Prostate gland (tissue), 2 donors: ENCODE results near the gene GPR108. TPM values are rescaled to one million over a fixed set of nuclear protein-coding genes. Genes with fewer than 3 reads are reported as not detected.

Experiments used
- DNase-seq: peaks from one replicate; pipeline ENCODE4 v3.0.0-alpha.2; 2019; ENCODE audit warnings: low spot score
- H3K27ac ChIP-seq, 2 donors: fragments of 200-600 bp; sonication (generic); 2 replicates each; pipeline ENCODE4 v1.5.1; 2017 to 2019
- H3K27me3 ChIP-seq: fragments of 200-600 bp; sonication (generic); replicated peaks from 2 replicates; pipeline ENCODE4 v1.5.1; 2019; ENCODE audit not compliant: insufficient read depth
- H3K36me3 ChIP-seq, 2 donors: fragments of 200-600 bp; sonication (generic); 1 replicate in 1 of 2; 2 replicates in 1 of 2; pipeline versions ENCODE4 v1.5.1 to v1.8.1; 2017 to 2019
- H3K4me1 ChIP-seq: fragments of 200-600 bp; sonication (generic); replicated peaks from 2 replicates; pipeline ENCODE4 v1.5.1; 2019
- H3K4me3 ChIP-seq, 2 donors: fragments of 200-600 bp; sonication (generic); 2 replicates each; pipeline ENCODE4 v1.5.1; 2017 to 2019
- H3K9me3 ChIP-seq: fragments of 200-600 bp; sonication (generic); 2 replicates; pipeline ENCODE4 v1.5.1; 2017
- POLR2A ChIP-seq: fragments of 450-650 bp; IDR thresholded peaks from one replicate; pipeline ENCODE4 v1.6.1; 2016; ENCODE audit warnings: antibody characterized with exemption, mild to moderate bottlenecking
- POLR2AphosphoS5 ChIP-seq: sonication (generic); formaldehyde crosslinking; IDR thresholded peaks from one replicate; pipeline ENCODE4 v1.6.1; 2017; ENCODE audit warnings: antibody characterized with exemption
- WGBS: methylation state at CpG from one replicate; pipeline ENCODE4 v1.1.5; 2018; 5-methylcytosine and 5-hydroxymethylcytosine counted together
- intact Hi-C: fragments of 100-400 bp; cut with DNase I; formaldehyde crosslinking; loops from one replicate; pipeline ENCODE4 v1.14.2; 2022
- total RNA-seq, 2 donors: library from RNA; depleted of rRNA; stranded (reverse); fragments of >200 nt; gene quantifications; one replicate each; pipeline ENCODE4 v1.1.0, GENCODE V29; 2016
- TF ChIP-seq, protein P1 (sequence below), 4 experiments: fragments of 200-600 bp in 2 of 4; fragments of 450-650 bp in 2 of 4; sonication (generic) in 2 of 4; IDR thresholded peaks; 1 replicate in 3 of 4; 2 replicates in 1 of 4; pipeline ENCODE4 v1.5.1; 2016 to 2019; ENCODE audit warnings: antibody characterized with exemption in 4 of 4, mild to moderate bottlenecking in 2 of 4, moderate library complexity in 2 of 4

GPR108 gene
- total RNA-seq, 2 donors from 2014 or later: 62.7 to 98.0 TPM

DNA sequence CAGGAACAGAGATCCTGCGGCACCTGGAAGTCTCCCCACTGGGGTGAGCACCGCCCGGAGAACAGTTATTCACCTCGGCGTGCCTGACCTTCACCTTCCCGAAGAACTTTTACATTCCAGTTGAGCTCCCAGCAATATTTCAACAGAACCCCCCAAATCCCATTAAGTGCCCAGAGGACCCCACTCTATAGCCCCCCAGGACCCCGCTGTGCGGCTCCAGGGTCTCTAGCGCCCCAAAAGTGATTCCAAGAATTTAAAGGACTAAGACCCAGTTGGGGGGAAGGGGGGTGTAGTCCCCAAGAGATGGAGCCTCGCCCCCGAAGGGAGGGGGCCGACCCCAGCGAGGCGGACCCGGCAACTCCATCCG, 480 bp downstream of the GPR108 start:
- Histone ChIP-seq H3K4me3 (peak overlapping the region; percentile 67 to 92), H3K27ac (peak overlapping the region; percentile 93 to 97), H3K4me1 (peaks cover 16% of the 10 kb centered on the region), H3K27me3 (no peaks in the 10 kb centered on the region), H3K9me3 (no peaks in the 10 kb centered on the region), H3K36me3 (peaks cover 0 to 7% of the 10 kb centered on the region in 2 donors)
- TF ChIP-seq, protein P1, sequence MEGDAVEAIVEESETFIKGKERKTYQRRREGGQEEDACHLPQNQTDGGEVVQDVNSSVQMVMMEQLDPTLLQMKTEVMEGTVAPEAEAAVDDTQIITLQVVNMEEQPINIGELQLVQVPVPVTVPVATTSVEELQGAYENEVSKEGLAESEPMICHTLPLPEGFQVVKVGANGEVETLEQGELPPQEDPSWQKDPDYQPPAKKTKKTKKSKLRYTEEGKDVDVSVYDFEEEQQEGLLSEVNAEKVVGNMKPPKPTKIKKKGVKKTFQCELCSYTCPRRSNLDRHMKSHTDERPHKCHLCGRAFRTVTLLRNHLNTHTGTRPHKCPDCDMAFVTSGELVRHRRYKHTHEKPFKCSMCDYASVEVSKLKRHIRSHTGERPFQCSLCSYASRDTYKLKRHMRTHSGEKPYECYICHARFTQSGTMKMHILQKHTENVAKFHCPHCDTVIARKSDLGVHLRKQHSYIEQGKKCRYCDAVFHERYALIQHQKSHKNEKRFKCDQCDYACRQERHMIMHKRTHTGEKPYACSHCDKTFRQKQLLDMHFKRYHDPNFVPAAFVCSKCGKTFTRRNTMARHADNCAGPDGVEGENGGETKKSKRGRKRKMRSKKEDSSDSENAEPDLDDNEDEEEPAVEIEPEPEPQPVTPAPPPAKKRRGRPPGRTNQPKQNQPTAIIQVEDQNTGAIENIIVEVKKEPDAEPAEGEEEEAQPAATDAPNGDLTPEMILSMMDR (IDR thresholded peaks at IDR 0.05): no peak
- TF ChIP-seq POLR2AphosphoS5 (no peak), POLR2A (no peak)
- intact Hi-C loops: loop anchor here (5.0 to 10.0 kb wide), 2 partner anchors 125 to 202 kb away; partner anchors contain the start of gene TNFSF9
- no peak for DNase-seq
- WGBS: 0% methylated on average over 13 of the region's 16 CpGs

DNA sequence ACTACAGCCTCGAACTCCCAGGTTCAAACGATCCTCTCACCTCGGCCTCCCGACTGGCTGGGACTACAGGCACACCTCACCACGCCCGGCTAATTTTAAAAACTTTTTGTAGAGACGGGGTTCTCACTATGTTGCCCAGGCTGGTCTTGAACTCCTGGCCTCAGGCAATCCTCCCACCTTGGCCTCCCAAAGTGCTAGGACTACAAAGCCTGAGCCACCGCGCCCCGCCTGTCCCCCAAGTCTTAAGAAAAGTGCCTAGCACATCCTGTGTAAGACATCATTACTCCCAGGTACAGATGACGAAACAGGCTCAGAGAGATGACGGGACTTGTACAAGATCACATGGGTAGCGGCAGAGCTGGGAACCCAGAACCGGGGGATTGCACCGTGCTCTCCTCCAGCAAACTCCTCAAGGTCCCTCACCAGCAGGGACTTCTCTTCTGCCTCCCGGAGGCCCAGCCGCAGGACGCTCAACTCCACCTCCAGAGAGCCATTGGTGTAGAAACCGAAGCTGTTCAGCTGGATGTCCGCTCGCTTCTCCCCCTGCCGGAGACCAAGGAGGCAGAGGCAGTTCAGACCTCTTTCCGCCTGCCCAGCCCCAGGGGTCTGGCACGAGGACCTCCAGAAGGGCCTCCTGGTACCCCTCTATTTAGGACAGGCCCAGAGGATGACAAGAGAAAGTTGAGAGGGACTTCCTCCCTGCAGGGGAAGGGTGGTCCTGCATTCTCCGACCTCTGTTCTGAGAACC, 1.0 kb downstream of the GPR108 start:
- Histone ChIP-seq H3K27me3 (no peaks in the 10 kb centered on the region), H3K36me3 (peaks cover 0 to 7% of the 10 kb centered on the region in 2 donors), H3K4me1 (peaks cover 16% of the 10 kb centered on the region), H3K9me3 (no peaks in the 10 kb centered on the region), H3K4me3 (peak overlapping the region; percentile 67 to 92), H3K27ac (peak overlapping the region; percentile 93 to 97)
- WGBS: 29% methylated on average over 24 of the region's 25 CpGs
- TF ChIP-seq POLR2AphosphoS5 (peak; percentile 58), POLR2A (peak; percentile 51)
- TF ChIP-seq, protein P1 (IDR thresholded peaks at IDR 0.05): peak; percentile 33 to 81 (median 62)
- intact Hi-C loops: loop anchor here (5.0 to 10.0 kb wide), 2 partner anchors 126 to 202 kb away; partner anchors contain the start of gene TNFSF9
- peak; percentile 65 for DNase-seq

DNA sequence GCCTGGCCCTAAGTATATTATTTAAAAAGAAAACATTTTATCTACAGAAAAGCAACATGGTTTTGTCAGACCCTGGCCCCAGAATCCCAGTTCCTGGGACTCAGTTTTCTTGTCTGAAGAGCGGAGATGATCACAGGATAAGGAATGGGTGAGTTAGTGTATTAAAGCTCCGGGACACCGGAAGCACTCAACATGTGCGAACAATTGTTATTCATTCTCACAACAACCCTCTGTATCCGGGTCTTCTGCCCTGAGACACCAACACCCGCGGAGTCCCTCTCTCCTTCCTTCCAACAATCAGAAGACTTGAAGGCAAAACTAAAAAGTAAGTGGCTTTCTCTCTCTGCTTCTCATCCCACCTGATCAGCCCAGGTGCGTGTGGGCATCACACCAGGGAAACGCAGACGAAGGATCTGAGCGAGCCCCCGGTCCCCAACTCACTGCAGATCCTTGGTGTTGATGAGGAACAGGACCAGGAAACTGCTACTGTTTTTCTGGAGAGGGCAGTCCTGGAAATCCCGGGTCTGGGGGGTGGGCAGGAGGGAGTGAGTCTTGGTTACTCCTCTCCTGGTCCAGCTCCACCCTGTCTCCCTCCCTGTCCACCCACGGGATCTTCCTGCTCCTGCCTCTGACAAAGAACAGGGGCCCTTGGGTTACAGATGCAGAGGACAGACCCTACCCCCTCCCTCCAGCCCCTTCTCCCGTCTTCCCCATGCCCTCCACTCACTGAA, 2.0 kb downstream of the GPR108 start:
- H3K27ac ChIP-seq: peak overlapping the region; percentile 93 to 97
- no peak overlapping the region for H3K4me3 ChIP-seq
- no peaks in the 10 kb centered on the region for H3K9me3 ChIP-seq
- DNase-seq: no peak
- intact Hi-C loops: loop anchor here (5.0 to 10.0 kb wide), 2 partner anchors 127 to 201 kb away; partner anchors contain the start of gene TNFSF9
- 72% methylated on average over 15 of the region's 15 CpGs for WGBS
- H3K27me3 ChIP-seq: no peaks in the 10 kb centered on the region
- TF ChIP-seq POLR2A: no peak
- TF ChIP-seq POLR2AphosphoS5: no peak
- TF ChIP-seq, protein P1 (IDR thresholded peaks at IDR 0.05): no peak
- H3K4me1 ChIP-seq: peaks cover 16% of the 10 kb centered on the region
- H3K36me3 ChIP-seq: peaks cover 0 to 7% of the 10 kb centered on the region in 2 donors

DNA sequence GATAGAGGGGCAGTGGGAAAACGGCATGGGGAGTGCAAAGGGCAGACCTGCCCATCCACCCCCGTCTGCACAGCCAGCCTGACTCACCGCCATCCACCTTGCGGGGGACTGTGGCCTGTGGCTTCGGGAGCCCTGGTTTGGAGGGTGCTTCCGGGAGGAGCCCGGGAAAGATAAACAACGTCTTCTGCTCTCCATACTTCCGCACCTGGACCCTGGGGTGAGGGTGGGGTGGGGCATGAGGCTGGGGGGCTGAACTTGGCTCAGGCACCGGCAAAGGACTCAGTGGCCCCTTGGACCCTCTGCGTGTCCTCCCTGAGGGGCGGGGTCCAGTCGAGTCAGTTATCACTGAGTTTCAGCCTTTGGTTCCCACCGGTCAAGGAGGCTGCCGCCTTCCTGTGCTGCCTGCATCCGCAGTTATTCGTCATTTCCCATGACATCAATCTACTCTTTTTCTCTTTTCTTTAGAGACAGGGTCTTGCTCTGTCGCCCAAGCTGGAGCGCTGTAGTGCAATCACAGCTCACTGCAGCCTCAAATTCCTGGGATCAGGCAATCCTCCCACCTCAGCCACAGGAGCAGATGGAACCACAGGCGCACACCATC, 3.2 kb downstream of the GPR108 start:
- H3K27me3 ChIP-seq: no peaks in the 10 kb centered on the region
- TF ChIP-seq POLR2A: no peak
- TF ChIP-seq, protein P1 (IDR thresholded peaks at IDR 0.05): no peak
- TF ChIP-seq POLR2AphosphoS5: no peak
- no peak overlapping the region for H3K4me3 ChIP-seq
- H3K4me1 ChIP-seq: peaks cover 16% of the 10 kb centered on the region
- intact Hi-C loops: loop anchor here (10.0 kb wide), 1 partner anchor 199 kb away; the partner anchor contains the start of gene TNFSF9
- no peak for DNase-seq
- H3K9me3 ChIP-seq: no peaks in the 10 kb centered on the region
- WGBS: 88% methylated on average over 20 of the region's 20 CpGs
- H3K27ac ChIP-seq: no peak overlapping the region
- peaks cover 0 to 7% of the 10 kb centered on the region in 2 donors for H3K36me3 ChIP-seq
